SU-DHL-6 (cell line): ENCODE results near the gene ANKS1A.

Experiments
- H2AFZ ChIP-seq: fragments of 200-600 bp; sonication (generic); 2 replicates; pipeline ENCODE4 v1.6.1; 2014; ENCODE audit warnings: low read depth, mild to moderate bottlenecking, moderate library complexity, mixed read lengths, antibody characterized with exemption, low read length; ENCODE audit not compliant: severe bottlenecking
- H3F3A ChIP-seq: fragments of 200-600 bp; shearing (Covaris generic); 2 replicates; pipeline ENCODE4 v1.6.0; 2016; ENCODE audit warnings: antibody characterized with exemption, mild to moderate bottlenecking; ENCODE audit not compliant: insufficient read depth
- H3K27ac ChIP-seq: fragments of 200-600 bp; sonication (generic); 2 replicates; pipeline ENCODE4 v1.5.1; 2016; ENCODE audit warnings: low read depth, mild to moderate bottlenecking, low read length, moderate library complexity, mixed read lengths
- H3K27me3 ChIP-seq: fragments of 200-600 bp; sonication (generic), shearing (Covaris generic); 2 replicates; pipeline ENCODE4 v1.6.0; 2014; ENCODE audit warnings: mild to moderate bottlenecking, low read length
- H3K36me3 ChIP-seq: fragments of 200-600 bp; sonication (generic); 2 replicates; pipeline ENCODE4 v1.6.1; 2014; ENCODE audit warnings: mild to moderate bottlenecking, low read length, mixed read lengths
- H3K4me2 ChIP-seq: fragments of 300-600, 200-600 bp; shearing (Covaris generic), sonication (generic); 2 replicates; pipeline ENCODE4 v1.6.0; 2014; ENCODE audit warnings: low read length, low read depth, mild to moderate bottlenecking; ENCODE audit not compliant: poor library complexity, severe bottlenecking
- H3K4me3 ChIP-seq: fragments of 200-600 bp; sonication (generic); 2 replicates; pipeline ENCODE4 v1.5.1; 2014; ENCODE audit warnings: antibody characterized with exemption, low read length, mild to moderate bottlenecking, mixed read lengths; ENCODE audit not compliant: insufficient read depth, poor library complexity, severe bottlenecking
- H3K79me2 ChIP-seq: fragments of 200-600 bp; sonication (generic); 2 replicates; pipeline ENCODE4 v1.6.1; 2014; ENCODE audit warnings: mild to moderate bottlenecking, low read length, moderate library complexity; ENCODE audit not compliant: insufficient read depth
- H3K9ac ChIP-seq: fragments of 200-600 bp; sonication (generic); 2 replicates; pipeline ENCODE4 v1.7.0; 2014; ENCODE audit warnings: mild to moderate bottlenecking, low read length
- H3K9me2 ChIP-seq: fragments of 200-600 bp; sonication (generic); replicated peaks from 2 replicates; pipeline ENCODE4 v1.6.1; 2014; ENCODE audit warnings: low read length; ENCODE audit not compliant: insufficient read depth
- H3K9me3 ChIP-seq: fragments of 200-600 bp; sonication (generic); 2 replicates; pipeline ENCODE4 v1.6.1; 2014; ENCODE audit warnings: low read length, mixed read lengths; ENCODE audit not compliant: insufficient read depth
- H4K20me1 ChIP-seq: fragments of 200-600 bp; sonication (generic); 2 replicates; pipeline ENCODE4 v1.6.1; 2014; ENCODE audit warnings: low read depth, mild to moderate bottlenecking, antibody characterized with exemption, low read length, moderate library complexity, mixed read lengths
- EZH2phosphoT487 ChIP-seq: fragments of 200-600 bp; sonication (generic), shearing (Covaris generic); conservative IDR thresholded peaks from 2 replicates; pipeline ENCODE4 v1.6.1; 2018; ENCODE audit warnings: mild to moderate bottlenecking, antibody characterized with exemption, low read length, moderate library complexity, mixed read lengths
- TF ChIP-seq, protein P1 (sequence below): fragments of 200-600 bp; sonication (generic); IDR thresholded peaks from one replicate; pipeline ENCODE4 v1.5.1; 2017; ENCODE audit warnings: antibody characterized with exemption, mild to moderate bottlenecking, low read length, moderate library complexity; ENCODE audit not compliant: insufficient read depth, poor library complexity, severe bottlenecking

ANKS1A gene

DNA sequence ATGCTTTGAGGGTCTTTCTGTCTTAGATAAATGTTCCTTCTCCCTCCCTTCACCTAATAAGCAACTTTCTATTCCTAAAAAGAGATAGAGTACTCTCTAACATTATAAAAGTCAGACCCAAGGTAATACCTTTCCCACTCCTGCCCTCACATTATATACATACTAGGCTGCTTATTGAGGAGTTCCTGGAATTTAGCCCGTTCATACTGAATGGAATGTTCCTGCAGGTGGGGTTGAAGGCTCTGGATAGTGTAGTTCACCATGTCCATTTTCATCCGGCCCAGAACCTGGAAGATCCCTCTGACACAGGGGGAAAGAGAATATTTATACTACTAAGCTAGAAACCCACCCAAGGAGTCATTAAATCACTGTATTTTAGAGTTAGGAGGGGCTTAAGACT is 231.7 kb downstream of the ANKS1A start:
- Histone ChIP-seq H3K9ac (no peak overlapping the region), H3K27ac (no peak overlapping the region), H3K36me3 (no peaks in the 10 kb centered on the region), H4K20me1 (no peaks in the 10 kb centered on the region), H3K79me2 (no peaks in the 10 kb centered on the region), H3K4me3 (no peak overlapping the region), H2AFZ (no peak overlapping the region), H3K9me2 (no peaks in the 10 kb centered on the region), H3K27me3 (no peaks in the 10 kb centered on the region), H3K9me3 (no peaks in the 10 kb centered on the region), H3F3A (no peaks in the 10 kb centered on the region), H3K4me2 (no peak overlapping the region)
- TF ChIP-seq, protein P1, sequence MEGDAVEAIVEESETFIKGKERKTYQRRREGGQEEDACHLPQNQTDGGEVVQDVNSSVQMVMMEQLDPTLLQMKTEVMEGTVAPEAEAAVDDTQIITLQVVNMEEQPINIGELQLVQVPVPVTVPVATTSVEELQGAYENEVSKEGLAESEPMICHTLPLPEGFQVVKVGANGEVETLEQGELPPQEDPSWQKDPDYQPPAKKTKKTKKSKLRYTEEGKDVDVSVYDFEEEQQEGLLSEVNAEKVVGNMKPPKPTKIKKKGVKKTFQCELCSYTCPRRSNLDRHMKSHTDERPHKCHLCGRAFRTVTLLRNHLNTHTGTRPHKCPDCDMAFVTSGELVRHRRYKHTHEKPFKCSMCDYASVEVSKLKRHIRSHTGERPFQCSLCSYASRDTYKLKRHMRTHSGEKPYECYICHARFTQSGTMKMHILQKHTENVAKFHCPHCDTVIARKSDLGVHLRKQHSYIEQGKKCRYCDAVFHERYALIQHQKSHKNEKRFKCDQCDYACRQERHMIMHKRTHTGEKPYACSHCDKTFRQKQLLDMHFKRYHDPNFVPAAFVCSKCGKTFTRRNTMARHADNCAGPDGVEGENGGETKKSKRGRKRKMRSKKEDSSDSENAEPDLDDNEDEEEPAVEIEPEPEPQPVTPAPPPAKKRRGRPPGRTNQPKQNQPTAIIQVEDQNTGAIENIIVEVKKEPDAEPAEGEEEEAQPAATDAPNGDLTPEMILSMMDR = no peak
- no peak for TF ChIP-seq EZH2phosphoT487

DNA sequence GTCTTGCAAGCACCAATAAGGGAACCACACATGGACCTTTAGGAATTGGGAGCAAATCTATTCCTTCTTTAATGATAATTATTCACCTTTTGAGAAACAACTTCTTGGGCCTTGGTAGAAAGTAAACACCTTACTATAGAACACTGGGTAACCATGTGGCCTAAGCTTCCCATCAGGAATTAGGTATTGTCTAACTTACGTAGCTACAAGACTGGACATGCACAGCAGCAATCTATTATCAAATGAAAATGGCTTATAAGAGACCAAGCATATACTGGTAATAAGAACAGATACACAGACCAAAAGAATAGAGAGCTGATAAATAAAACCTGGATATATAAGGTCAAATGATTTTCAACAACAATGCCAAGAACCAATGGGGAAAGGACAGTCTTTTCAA is 235.3 kb downstream of the ANKS1A start:
- Histone ChIP-seq H3K9me3 (no peaks in the 10 kb centered on the region), H3K36me3 (no peaks in the 10 kb centered on the region), H2AFZ (no peak overlapping the region), H3K27ac (no peak overlapping the region), H3K79me2 (no peaks in the 10 kb centered on the region), H3K9me2 (no peaks in the 10 kb centered on the region), H3K4me3 (no peak overlapping the region), H3F3A (no peaks in the 10 kb centered on the region), H3K4me2 (no peak overlapping the region), H3K9ac (no peak overlapping the region), H4K20me1 (no peaks in the 10 kb centered on the region), H3K27me3 (no peaks in the 10 kb centered on the region)
- no peak for TF ChIP-seq EZH2phosphoT487
- TF ChIP-seq, protein P1 = no peak

DNA sequence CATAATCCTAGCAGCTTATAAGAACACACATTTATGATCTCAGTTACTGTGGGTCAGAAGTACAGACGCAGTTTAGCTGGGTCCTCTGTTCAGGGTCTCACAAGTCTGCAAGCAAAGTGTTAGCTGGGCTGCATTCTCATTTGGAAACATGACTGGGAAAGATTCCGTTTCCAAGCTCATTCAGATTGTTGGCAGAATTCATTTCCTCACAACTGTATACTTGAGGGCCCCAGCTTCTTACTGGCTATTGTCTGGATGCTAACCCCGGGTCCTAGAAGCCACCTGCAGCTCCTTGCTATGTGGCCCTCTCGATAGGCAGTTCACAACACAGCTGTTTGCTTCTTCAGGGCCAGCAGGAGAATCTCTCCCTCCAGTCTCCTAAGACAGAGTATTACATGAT is 239.0 kb downstream of the ANKS1A start:
- Histone ChIP-seq H3F3A (no peaks in the 10 kb centered on the region), H4K20me1 (no peaks in the 10 kb centered on the region), H3K27ac (no peak overlapping the region), H3K4me2 (no peak overlapping the region), H2AFZ (no peak overlapping the region), H3K9ac (no peak overlapping the region), H3K4me3 (no peak overlapping the region), H3K36me3 (no peaks in the 10 kb centered on the region), H3K27me3 (no peaks in the 10 kb centered on the region), H3K9me3 (no peaks in the 10 kb centered on the region), H3K9me2 (no peaks in the 10 kb centered on the region), H3K79me2 (no peaks in the 10 kb centered on the region)
- TF ChIP-seq, protein P1 = no peak
- TF ChIP-seq EZH2phosphoT487 = no peak

DNA sequence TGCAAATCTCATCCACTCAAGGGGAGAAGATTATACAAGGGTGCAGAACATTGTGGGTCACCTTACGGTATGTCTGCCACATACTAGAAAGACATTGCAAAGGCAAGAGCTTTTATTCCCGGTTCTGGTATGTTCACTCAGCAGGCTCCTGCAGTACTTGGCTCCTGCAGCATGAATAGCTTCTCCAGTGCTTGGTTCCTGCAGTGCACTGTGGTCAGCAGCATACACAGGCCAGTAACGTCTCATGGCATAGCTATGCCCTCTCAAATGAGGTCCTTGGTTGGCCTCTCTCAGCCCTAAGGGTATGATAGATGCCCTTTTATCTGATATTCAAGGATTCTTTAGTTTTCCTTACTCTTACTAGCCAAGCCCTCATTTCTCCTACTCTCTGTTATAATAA is 239.4 kb downstream of the ANKS1A start:
- Histone ChIP-seq H3K4me3 (no peak overlapping the region), H3K36me3 (no peaks in the 10 kb centered on the region), H4K20me1 (no peaks in the 10 kb centered on the region), H2AFZ (no peak overlapping the region), H3K79me2 (no peaks in the 10 kb centered on the region), H3K4me2 (no peak overlapping the region), H3K9me3 (no peaks in the 10 kb centered on the region), H3K9me2 (no peaks in the 10 kb centered on the region), H3F3A (no peaks in the 10 kb centered on the region), H3K9ac (no peak overlapping the region), H3K27me3 (no peaks in the 10 kb centered on the region), H3K27ac (no peak overlapping the region)
- TF ChIP-seq EZH2phosphoT487 = no peak
- TF ChIP-seq, protein P1 = no peak
